PFSK-1 (cell line): ENCODE data around the gene PBLD.

Experiments used
- FOXP2 ChIP-seq: optimal IDR thresholded peaks from 2 replicates; pipeline ENCODE3; 2011; ENCODE audit warnings: borderline replicate concordance, control low read depth, inconsistent platforms; ENCODE audit not compliant: insufficient read depth; ENCODE audit errors: extremely low read length, extremely low read depth
- POLR2AphosphoS5 ChIP-seq: IDR thresholded peaks from 2 replicates; pipeline ENCODE4 v1.6.1; 2012; ENCODE audit warnings: low read depth, mild to moderate bottlenecking, control low read depth, low read length, moderate library complexity
- REST ChIP-seq, 2 experiments: IDR thresholded peaks; 2 replicates each; pipeline versions ENCODE4 v1.6.1 to v1.8.0; 2011 to 2012; ENCODE audit warnings: low read depth in 2 of 2, low read length in 2 of 2, control low read depth in 1 of 2, inconsistent platforms in 1 of 2, mild to moderate bottlenecking in 1 of 2, moderate library complexity in 1 of 2; ENCODE audit not compliant: insufficient read depth in 1 of 2
- SIN3A ChIP-seq: IDR thresholded peaks from 2 replicates; pipeline ENCODE4 v1.6.1; 2012; ENCODE audit warnings: mild to moderate bottlenecking, low read length, moderate library complexity, borderline replicate concordance; ENCODE audit not compliant: insufficient read depth
- TAF1 ChIP-seq: IDR thresholded peaks from 2 replicates; pipeline ENCODE4 v1.6.1; 2012; ENCODE audit warnings: low read length, control low read depth, borderline replicate concordance; ENCODE audit not compliant: insufficient read depth

- TF ChIP-seq TAF1 (no peak), POLR2AphosphoS5 (no peak), SIN3A (no peak), REST (IDR thresholded peaks at IDR 0.05; ENCODE audit: insufficient read depth in 1 of 2, low read depth in 2 of 2, low read length in 2 of 2) (no peak), FOXP2 (no peak)
Observed at GRCh38 chr10:68329506-68329861, 3.2 kb downstream of the PBLD start.
